ENCODE data around the gene DRAXIN.

Gene DRAXIN

DNA sequence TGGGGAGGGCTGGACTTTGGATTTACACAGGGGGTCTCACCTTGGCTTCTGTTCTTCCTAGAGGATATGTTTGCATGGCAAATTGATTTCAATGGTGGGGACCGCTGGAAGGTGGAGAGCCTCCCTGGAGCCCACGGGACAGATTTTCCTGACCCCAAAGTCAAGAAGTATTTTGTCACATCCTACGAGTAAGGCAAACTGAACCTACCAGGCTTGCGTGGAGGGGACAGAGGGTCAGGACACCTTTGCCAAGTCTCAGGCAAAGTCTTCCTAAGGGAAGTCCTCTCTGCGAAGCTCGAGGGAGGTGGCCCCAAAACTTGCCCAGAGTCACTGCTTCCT, 20.3 kb upstream of the DRAXIN start:
- TF ChIP-seq, protein P1, sequence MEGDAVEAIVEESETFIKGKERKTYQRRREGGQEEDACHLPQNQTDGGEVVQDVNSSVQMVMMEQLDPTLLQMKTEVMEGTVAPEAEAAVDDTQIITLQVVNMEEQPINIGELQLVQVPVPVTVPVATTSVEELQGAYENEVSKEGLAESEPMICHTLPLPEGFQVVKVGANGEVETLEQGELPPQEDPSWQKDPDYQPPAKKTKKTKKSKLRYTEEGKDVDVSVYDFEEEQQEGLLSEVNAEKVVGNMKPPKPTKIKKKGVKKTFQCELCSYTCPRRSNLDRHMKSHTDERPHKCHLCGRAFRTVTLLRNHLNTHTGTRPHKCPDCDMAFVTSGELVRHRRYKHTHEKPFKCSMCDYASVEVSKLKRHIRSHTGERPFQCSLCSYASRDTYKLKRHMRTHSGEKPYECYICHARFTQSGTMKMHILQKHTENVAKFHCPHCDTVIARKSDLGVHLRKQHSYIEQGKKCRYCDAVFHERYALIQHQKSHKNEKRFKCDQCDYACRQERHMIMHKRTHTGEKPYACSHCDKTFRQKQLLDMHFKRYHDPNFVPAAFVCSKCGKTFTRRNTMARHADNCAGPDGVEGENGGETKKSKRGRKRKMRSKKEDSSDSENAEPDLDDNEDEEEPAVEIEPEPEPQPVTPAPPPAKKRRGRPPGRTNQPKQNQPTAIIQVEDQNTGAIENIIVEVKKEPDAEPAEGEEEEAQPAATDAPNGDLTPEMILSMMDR (conservative IDR thresholded peaks at IDR 0.05; ENCODE audit: low read depth, low read length) = no peak
- no peak overlapping the region for H3K4me3 ChIP-seq (ENCODE audit: low read depth, low read length)
- DNase-seq (ENCODE audit: low read depth) = no peak

DNA sequence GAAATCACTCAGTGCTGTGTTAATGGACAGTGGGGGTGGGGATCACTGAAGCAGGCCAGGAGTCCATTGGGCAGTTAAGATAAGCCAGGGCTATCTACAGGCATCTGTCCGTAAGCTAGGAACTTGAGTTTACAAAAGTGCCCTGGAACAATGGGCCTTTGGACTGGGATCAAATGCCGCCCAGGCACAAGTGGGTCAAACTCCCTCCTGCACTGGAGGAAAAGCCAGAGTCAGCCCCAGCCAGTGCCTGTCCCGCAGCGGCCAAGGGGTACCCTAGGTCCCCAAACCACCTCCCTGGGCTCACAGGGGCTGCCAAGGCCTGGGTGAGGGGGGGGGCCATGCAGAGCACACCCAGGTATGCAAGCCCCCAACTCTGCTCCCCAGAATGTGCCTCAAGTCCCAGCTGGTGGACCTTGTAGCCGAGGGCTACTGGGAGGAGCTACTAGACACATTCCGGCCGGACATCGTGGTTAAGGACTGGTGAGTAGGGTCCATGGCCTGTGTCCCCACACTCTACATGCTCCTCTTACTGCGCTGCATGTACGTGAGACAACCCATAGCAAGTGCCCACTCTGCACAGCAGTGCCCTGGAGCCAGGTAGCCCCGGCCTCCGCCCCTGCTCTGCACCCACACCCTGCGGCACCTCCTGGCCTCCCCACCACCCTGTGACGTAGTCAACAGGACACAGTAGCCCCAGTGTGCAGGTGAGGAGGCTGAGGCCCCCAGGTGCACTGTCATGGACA, 19.8 kb upstream of the DRAXIN start:
- H3K4me3 ChIP-seq (ENCODE audit: low read depth, low read length) = no peak overlapping the region
- TF ChIP-seq, protein P1 (conservative IDR thresholded peaks at IDR 0.05; ENCODE audit: low read depth, low read length) = no peak

DNA sequence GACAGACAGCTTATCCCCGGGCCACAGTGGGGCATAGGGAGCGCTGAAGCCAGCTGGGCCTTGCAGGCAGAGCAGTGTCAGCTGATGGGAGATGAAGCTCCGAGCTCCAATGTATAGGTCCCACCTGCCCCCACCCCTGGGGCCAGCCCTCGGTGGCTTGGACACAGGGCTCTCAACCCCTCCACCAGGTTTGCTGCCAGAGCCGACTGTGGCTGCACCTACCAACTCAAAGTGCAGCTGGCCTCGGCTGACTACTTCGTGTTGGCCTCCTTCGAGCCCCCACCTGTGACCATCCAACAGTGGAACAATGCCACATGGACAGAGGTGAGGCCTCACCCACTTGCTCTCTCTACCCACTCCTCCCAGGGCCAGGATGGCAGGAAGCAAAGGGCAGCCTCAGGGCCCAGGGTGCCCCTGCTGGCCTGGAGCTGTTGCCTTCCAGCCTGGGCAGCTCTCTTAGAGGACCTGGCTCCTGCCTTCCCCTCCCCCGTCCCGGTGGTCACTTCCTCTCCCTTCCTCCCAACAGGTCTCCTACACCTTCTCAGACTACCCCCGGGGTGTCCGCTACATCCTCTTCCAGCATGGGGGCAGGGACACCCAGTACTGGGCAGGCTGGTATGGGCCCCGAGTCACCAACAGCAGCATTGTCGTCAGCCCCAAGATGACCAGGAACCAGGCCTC, 18.3 kb upstream of the DRAXIN start:
- TF ChIP-seq, protein P1 (conservative IDR thresholded peaks at IDR 0.05; ENCODE audit: low read depth, low read length) = no peak
- no peak for DNase-seq (ENCODE audit: low read depth)
- H3K4me3 ChIP-seq (ENCODE audit: low read depth, low read length) = no peak overlapping the region

More for the DNA sequence above, 19.8 kb upstream of the DRAXIN start:
- no peak for DNase-seq (ENCODE audit: low read depth)

DNA sequence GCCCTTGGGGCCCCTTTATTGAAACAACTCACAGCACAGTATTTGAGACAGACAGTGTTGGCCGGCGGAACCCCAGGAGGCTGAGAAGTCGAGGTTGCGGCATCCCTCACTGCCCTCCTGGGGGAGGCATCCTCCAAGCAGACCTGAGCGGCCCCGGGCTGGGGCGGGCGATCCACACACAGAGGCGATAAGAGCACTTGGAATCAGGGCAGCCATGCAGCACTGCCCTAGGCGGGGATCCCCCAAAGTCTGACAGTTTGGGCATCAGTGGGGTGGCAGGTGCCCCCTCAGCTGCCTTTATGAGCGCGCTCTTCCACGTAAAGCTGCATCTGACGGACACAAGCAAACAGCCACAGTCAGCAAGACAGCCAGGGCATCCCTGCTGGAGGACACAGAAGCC, 17.0 kb upstream of the DRAXIN start:
- TF ChIP-seq, protein P1 (conservative IDR thresholded peaks at IDR 0.05; ENCODE audit: low read depth, low read length) = no peak
- H3K4me3 ChIP-seq (ENCODE audit: low read depth, low read length) = no peak overlapping the region
- no peak for DNase-seq (ENCODE audit: low read depth)

DNA sequence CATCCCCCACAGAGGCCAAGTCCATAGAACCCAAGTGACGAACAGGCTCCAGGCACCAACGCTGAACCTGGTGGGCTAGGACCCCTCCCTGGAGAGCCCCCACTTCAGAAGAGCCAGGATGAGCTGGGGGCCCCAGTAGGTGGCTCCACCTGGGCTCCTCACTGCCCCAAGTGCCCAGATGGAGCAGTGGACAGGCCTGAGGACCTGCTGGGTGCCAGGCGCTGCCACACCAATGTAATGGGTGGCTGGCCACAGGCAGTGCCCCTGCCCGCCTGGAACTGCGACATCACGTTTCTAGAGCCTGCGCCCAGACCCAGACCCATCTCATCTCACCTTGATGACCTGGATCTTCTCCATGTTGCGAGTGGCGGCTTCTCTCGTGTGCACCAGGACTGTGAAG, 16.2 kb upstream of the DRAXIN start:
- H3K4me3 ChIP-seq (ENCODE audit: low read depth, low read length) = no peak overlapping the region
- DNase-seq (ENCODE audit: low read depth) = no peak
- TF ChIP-seq, protein P1 (conservative IDR thresholded peaks at IDR 0.05; ENCODE audit: low read depth, low read length) = no peak

GRCh38 chr1:11676386-11677103, 15.0 kb upstream of the DRAXIN start:
- TF ChIP-seq, protein P1 (conservative IDR thresholded peaks at IDR 0.05; ENCODE audit: low read depth, low read length) = peak; percentile 17
- H3K4me3 ChIP-seq (ENCODE audit: low read depth, low read length) = no peak overlapping the region

More at GRCh38 chr1:11676386-11677103, 15.0 kb upstream of the DRAXIN start:
- DNase-seq (ENCODE audit: low read depth) = no peak
